ENCODE results near the gene GOLGA5.
"Not testable (repeated sequence)": the region's sequence is repeated elsewhere in the genome, so short reads cannot be mapped to it uniquely, and the experiment has no call there.

The GOLGA5 gene, protein sequence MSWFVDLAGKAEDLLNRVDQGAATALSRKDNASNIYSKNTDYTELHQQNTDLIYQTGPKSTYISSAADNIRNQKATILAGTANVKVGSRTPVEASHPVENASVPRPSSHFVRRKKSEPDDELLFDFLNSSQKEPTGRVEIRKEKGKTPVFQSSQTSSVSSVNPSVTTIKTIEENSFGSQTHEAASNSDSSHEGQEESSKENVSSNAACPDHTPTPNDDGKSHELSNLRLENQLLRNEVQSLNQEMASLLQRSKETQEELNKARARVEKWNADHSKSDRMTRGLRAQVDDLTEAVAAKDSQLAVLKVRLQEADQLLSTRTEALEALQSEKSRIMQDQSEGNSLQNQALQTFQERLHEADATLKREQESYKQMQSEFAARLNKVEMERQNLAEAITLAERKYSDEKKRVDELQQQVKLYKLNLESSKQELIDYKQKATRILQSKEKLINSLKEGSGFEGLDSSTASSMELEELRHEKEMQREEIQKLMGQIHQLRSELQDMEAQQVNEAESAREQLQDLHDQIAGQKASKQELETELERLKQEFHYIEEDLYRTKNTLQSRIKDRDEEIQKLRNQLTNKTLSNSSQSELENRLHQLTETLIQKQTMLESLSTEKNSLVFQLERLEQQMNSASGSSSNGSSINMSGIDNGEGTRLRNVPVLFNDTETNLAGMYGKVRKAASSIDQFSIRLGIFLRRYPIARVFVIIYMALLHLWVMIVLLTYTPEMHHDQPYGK

GRCh38 chr14:92793709-92794546 is at the start of gene GOLGA5:
TSS of gene GOLGA5 (plus strand) at chr14:92794305. CDS start at chr14:92797438, 3,133 bp downstream.
- DNase-seq = peak; percentile 99

GRCh38 chr14:92747701-92748258 is 46.3 kb upstream of the GOLGA5 start:
- DNase-seq = peak in 1 of 3 experiments; percentile 43

DNA sequence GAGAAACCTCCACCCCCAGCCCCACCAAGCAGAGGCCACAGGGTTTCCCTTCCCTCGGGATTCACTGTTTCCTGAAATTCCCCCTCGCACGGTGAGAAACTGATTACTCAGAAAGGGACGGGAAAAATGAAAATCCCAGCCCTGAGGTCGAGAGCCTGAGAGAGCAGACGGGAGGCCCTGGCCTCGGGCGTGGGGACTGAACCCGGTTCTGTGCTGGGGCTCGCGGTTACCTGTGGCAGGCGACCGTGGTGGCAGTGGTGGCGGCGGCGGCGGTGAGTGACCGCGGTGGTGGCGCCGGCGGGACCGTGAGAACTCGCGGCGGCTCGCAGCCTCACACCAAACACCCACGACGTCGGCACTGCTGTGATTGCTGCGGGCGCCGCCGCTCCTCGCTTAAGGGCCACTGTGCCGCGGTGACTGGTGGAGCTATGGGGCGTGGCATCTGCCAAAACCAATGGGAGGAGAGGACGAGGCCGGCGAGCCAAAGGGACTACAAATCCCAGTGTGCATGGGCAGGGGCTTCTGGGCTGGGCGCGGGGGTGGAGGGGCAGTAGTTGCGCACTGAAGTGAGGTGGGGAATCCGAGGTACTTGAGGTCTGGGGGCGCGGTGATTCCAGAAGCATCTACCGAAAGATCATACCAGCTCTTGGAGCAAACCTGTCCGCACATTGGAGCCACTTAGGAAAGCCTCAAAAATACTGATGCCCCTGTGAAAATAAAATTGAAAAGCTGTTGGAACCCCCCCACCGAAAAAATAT is 45.7 kb upstream of the GOLGA5 start, which contains the start of gene LGMN:
Gene LGMN, minus strand, starts transcription at position 369 of the 758 bp plus-strand sequence. CDS start 15,841 bp downstream, outside the sequence.
- DNase-seq = peak; percentile 83 to 97 (median 92)

DNA sequence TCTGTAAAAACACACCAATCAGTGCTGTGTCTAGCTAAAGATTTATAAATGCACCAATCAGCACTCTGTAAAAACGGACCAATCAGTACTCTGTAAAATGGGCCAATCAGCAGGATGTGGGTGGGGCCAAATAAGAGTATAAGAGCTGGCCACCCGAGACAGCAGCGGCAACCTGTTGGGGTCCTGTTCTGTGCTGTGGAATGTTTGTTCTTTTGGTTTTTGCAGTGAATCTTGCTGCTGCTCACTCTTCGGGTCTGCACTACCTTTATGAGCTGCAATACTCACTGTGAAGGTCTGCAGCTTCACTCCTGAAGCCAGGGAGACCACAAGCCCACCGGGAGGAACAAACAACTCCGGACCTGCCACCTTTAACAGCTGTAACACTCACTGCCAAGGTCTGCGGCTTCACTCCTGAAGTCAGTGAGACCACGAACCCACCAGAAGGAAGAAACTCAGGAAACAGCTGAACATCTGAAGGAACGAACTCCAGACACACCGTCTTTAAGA is 43.8 kb upstream of the GOLGA5 start:
- not testable (repeated sequence) for DNase-seq

- no peak for DNase-seq
Measured at GRCh38 chr14:92750994-92751400, 43.1 kb upstream of the GOLGA5 start.

DNA sequence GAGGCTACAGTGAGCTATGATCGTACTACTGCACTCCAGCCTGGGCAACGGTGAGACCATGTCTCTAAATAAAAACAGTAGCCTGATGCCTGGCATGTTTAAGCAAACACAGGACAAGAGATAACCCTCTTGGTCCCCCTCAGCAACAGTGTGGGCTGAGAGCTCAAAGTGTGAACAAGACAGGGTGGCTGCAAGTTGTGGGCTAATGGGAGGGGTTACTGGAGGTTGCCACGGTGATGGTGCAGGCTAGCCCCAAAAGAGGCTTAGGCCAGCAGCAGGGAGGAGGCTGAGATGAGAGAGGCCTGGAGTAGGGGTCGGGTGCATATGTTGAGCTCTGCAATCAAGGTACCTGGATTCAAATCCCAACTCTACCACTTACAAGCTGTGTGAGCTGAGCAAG is 42.3 kb upstream of the GOLGA5 start:
- no peak for DNase-seq

DNA sequence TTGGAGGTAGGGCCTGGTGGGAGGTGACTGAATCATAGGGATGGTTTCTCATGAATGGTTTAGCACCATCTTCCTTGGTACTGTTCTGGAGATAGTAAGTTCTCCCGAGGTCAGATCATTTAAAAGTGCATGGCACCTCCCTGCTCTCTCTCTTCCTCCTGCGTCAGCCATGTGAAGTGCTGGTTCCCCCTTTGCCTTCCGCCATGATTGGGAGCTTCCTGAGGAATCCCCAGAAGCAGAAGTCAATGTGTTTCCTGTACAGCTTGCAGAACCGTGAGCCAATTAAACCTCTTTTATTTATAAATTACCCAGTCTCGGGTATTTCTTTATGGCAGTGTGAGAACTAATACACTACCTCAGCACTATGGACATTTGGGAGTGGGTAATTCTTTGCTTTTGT is 40.9 kb upstream of the GOLGA5 start:
- DNase-seq = no peak

DNA sequence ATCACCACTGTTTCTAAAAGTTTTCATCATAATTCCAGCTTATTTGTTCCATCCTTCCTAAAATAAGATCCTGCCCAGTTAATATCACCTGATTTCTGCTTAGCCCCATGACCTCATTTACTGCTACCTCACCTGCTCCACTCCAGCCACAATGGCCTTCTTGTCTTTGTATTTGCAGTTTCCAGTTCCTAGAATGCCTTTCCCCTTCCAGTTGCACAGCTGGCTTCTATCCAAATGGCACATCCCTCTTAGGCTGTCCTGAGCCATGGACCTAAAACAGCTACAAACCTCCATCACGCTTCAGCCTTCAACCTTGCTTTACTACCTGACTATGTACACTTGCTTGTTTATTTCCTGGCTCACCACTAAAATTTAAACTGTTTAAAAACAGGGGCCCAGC is 39.1 kb upstream of the GOLGA5 start:
- peak; percentile 5 to 52 (median 21) for DNase-seq

DNA sequence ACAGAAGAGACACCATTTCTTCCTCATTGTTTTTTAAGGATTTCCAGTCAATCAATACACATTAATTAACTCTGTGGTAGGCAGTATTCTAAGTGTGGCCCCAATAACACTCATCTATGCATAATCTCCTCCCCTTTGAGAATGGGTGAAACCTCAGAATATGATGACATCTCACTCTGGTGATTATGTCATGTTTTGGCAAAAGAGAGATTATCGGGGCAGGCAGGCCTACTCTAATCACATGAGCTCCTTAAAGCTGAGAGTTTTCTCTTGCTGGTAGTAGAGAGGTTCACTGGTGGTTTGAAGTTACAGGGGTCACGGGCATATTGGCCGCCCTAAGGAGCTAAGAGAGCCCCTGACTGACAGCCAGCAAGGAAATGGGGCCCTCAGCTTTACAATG is 38.6 kb upstream of the GOLGA5 start:
- DNase-seq = no peak

GRCh38 chr14:92756446-92756845 is 37.7 kb upstream of the GOLGA5 start:
- DNase-seq = no peak

- peak in 2 of 3 experiments; percentile 13 to 74 for DNase-seq
Measured at GRCh38 chr14:92759300-92759678, 34.8 kb upstream of the GOLGA5 start.

DNA sequence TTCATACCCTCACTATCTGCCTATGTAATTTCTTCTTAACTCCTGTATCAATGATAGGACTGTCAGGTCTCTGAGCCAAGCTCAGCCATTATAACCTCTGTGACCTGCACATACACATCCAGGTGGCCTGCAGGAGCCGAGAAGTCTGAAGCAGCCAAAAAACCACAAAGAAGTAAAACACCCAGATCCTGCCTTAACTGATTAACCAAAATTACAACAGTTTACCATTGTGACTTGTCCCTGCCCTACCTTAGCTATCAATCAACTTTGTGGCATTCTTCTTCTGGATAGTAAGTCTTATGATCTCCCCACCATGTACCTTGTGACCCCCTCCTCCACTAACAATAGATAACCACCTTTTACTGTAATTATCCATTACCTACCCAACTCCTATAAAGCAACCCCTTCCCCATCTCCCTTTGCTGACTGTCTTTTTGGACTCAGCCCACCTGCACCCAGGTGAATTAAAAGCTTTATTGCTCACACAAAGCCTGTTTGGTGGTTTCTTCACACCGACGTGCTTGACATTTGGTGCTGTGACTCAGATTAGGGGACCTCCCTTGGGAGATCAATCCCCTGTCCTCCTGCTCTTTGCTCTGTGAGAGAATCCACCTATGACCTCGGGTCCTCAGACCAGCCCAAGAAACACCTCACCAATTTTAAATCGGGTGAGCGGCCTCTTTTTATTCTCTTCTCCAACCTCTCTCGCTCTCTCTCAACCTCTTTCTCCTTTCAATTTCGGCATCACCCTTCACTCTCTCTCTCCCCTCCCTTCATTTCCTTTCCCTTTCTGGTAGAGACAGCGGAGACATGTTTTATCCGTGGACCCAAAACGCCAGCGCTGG is 34.2 kb upstream of the GOLGA5 start:
- DNase-seq = no peak

DNA sequence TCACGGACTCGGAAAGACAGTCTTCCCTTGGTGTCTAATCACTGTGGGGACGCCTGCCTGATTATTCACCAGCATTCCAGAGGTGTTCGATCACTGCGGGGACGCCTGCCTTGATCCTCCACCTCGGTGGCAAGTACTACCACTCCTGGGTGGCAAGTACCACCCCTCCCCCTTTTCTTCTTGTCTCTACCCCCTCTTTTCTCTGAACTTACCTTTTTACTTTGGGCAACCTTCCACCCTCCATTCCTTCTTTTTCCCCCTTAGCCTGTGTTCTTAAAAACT is 33.6 kb upstream of the GOLGA5 start:
- DNase-seq = no peak

- DNase-seq = peak in 1 of 3 experiments; percentile 27
Measured at GRCh38 chr14:92763666-92764631, 30.2 kb upstream of the GOLGA5 start.

- not testable (repeated sequence) for DNase-seq
Measured at GRCh38 chr14:92768236-92768635, 25.9 kb upstream of the GOLGA5 start.

GRCh38 chr14:92768795-92769194 is 25.3 kb upstream of the GOLGA5 start:
- DNase-seq = no peak

GRCh38 chr14:92770484-92770883 is 23.6 kb upstream of the GOLGA5 start:
- DNase-seq = no peak

- no peak for DNase-seq
Measured at GRCh38 chr14:92774572-92774971, 19.5 kb upstream of the GOLGA5 start.

- DNase-seq = peak in 1 of 3 experiments; percentile 41
Measured at GRCh38 chr14:92775292-92775691, 18.8 kb upstream of the GOLGA5 start.

All from NCI-H1417 (cell line).